T-helper 2 cell (primary cell): ENCODE measurements around the gene ADCY9.

Source experiments
- DNase-seq, 5 experiments: peaks; one replicate each; pipeline versions ENCODE4 v3.0.0 to v3.0.0-alpha.2; 2012 to 2022

ADCY9 gene

GRCh38 chr16:4002121-4002520 is 114.1 kb downstream of the ADCY9 start:
- no peak for DNase-seq

- peak in 2 of 5 experiments; percentile 6 to 55 for DNase-seq
Observed at GRCh38 chr16:3999479-4000325, 116.5 kb downstream of the ADCY9 start.

- no peak for DNase-seq
Observed at GRCh38 chr16:3998793-3999478, 117.3 kb downstream of the ADCY9 start.

GRCh38 chr16:3997231-3997841 is 118.9 kb downstream of the ADCY9 start:
- no peak for DNase-seq

GRCh38 chr16:3995001-3995400 is 121.2 kb downstream of the ADCY9 start:
- no peak for DNase-seq

GRCh38 chr16:3993052-3993785 is 123.0 kb downstream of the ADCY9 start:
- no peak for DNase-seq

GRCh38 chr16:3992297-3993051 is 123.8 kb downstream of the ADCY9 start:
- no peak for DNase-seq

- no peak for DNase-seq
Observed at GRCh38 chr16:3988824-3989223, 127.4 kb downstream of the ADCY9 start.

GRCh38 chr16:3988011-3988410 is 128.2 kb downstream of the ADCY9 start:
- DNase-seq: no peak

- no peak for DNase-seq
Observed at GRCh38 chr16:3987231-3987630, 129.0 kb downstream of the ADCY9 start.

- no peak for DNase-seq
Observed at GRCh38 chr16:3986235-3986544, 130.1 kb downstream of the ADCY9 start.

- DNase-seq: no peak
Observed at GRCh38 chr16:3984111-3985060, 131.9 kb downstream of the ADCY9 start.

GRCh38 chr16:3983081-3983520 is 133.1 kb downstream of the ADCY9 start:
- DNase-seq: peak in 3 of 5 experiments; percentile 7 to 50 (median 22)

- DNase-seq: no peak
Observed at GRCh38 chr16:3982216-3982615, 134.0 kb downstream of the ADCY9 start.

- DNase-seq: no peak
Observed at GRCh38 chr16:3980253-3981111, 135.8 kb downstream of the ADCY9 start.

GRCh38 chr16:3979518-3979917 is 136.7 kb downstream of the ADCY9 start:
- no peak for DNase-seq

GRCh38 chr16:3979070-3979469 is 137.2 kb downstream of the ADCY9 start:
- no peak for DNase-seq

- DNase-seq: no peak
Observed at GRCh38 chr16:3977376-3977775, 138.9 kb downstream of the ADCY9 start.

GRCh38 chr16:3974751-3975150 is 141.5 kb downstream of the ADCY9 start:
- no peak for DNase-seq

GRCh38 chr16:3971706-3972105 is 144.5 kb downstream of the ADCY9 start:
- DNase-seq: no peak
